OCI-LY1 (cell line): Measurements from ENCODE around the gene SLC39A9.

ENCODE experiments used
- CTCF ChIP-seq: fragments of 200-600 bp; sonication (generic), shearing (Covaris generic); IDR thresholded peaks from 2 replicates; pipeline ENCODE4 v1.5.1; 2017; ENCODE audit warnings: mild to moderate bottlenecking, antibody characterized with exemption, low read length, moderate library complexity, mixed read lengths
- EZH2 ChIP-seq: fragments of 200-600 bp; sonication (generic), shearing (Covaris generic); IDR thresholded peaks from 2 replicates; pipeline ENCODE4 v1.8.0; 2017; ENCODE audit warnings: borderline replicate concordance, mixed run types, mild to moderate bottlenecking, antibody characterized with exemption, low read length, moderate library complexity, mixed read lengths

GRCh38 chr14:69441948-69442347, 43.5 kb downstream of the SLC39A9 start:
- TF ChIP-seq CTCF (no peak), EZH2 (no peak)
